Daoy (cell line): Measurements from ENCODE around the gene SLC2A1. TPM values are rescaled to one million over a fixed set of nuclear protein-coding genes. Genes with fewer than 3 reads are reported as not detected.
"Not testable (repeated sequence)": the region's sequence is repeated elsewhere in the genome, so short reads cannot be mapped to it uniquely, and the experiment has no call there.

ENCODE experiments used
- DNase-seq: peaks from one replicate; pipeline ENCODE4 v3.0.0-alpha.2; 2015; ENCODE audit warnings: low read depth
- total RNA-seq: library from RNA; depleted of rRNA; stranded (reverse); fragments of >200 nt; shearing (Covaris generic); gene quantifications from 2 replicates; pipeline ENCODE4 v1.2.3, GENCODE V29; 2014

The SLC2A1 gene
- total RNA-seq, 1 experiment from 2014 or later: 305 TPM

DNA sequence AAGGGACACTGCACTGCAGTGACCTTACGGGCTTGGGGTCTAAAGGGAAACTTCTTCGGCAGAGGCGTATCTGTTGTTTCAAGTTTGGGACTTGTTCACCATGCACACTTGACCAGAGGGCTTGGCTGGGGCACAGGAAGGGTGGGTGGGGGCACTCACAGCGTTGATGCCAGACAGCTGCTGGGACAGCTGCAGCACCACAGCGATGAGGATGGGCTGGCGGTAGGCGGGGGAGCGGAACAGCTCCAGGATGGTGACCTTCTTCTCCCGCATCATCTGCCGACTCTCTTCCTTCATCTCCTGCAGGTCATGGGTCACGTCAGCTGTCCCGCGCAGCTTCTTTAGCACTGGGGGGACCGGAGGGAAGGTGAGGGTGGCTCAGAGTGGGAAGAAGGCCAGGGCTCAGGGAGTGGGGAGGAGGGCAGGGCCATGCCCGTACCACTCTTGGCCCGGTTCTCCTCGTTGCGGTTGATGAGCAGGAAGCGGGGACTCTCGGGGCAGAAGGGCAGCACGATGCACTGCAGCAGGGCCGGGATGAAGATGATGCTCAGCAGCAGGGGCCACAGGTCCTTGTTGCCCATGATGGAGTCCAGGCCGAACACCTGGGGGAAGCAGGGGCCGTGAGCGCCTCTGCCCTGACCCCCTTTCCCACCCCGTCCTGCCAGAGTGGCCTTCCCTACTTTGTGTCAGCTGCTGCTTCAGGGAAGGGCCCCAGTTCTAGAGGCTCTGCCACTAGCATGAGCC lies 29.1 kb downstream of the SLC2A1 start:
- no peak for DNase-seq

DNA sequence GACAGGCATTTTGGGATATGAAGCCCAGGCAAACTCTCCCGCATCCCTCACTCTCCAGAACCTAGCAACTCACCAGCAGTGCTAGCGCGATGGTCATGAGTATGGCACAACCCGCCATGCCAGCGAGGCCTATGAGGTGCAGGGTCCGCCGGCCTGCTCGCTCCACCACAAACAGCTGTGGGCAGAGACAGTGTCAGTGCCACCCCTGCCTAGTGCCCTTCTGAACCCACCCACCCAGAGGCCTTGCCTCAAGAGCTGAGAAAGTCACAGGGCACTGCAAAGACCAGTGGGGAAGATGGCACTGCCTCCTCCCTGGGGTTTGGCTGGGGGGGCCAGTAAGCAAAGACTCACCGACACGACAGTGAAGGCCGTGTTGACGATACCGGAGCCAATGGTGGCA lies 29.8 kb downstream of the SLC2A1 start:
- DNase-seq: no peak

DNA sequence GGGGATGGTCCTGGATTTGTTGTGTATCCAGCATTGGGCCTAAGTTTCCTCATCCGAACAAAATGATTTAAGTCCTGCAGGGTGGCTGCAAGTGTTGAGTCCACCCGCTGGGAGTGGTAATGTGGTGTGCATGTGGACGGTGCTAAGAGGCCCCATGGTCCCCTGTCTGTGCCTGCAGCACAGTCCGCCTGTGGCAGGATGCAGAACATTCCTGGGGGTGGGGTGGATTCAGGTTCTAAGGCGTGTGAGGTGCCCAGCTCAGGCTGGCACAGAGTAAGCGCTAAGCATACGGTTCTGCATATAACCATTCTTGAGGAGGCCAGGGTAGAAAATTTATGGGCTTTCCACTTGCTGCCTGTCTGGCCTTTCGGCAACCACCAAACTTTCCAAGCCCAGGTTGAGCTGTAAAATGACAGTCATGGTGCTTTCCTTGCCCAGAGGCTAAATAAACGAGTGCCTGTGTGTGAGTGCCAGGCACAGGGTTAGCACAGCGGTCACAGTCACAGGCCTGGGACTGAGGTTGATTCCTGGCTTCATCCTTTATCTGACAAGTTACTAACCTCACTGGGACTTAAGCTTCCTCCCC lies 30.7 kb downstream of the SLC2A1 start:
- no peak for DNase-seq

DNA sequence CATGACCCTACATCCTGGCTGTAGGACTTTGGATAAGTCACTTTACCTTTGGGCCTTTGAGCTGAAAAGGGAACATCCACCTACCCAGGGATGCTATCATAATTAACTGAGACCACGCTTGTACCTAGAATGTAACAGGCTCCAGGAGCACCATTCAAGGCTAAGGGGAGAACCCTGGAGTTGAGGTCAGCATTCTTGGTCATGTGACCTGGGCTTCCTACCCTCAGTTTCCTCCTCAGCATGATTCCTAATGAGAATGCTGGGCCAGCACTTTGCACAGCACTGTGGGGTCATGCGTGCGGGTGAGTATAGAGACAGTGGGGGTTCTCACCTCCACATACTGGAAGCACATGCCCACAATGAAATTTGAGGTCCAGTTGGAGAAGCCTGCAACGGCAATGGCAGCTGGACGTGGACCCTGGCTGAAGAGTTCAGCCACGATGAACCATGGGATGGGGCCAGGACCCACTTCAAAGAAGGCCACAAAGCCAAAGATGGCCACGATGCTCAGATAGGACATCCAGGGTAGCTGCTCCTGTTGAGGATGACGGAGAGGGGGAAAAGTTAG lies 31.3 kb downstream of the SLC2A1 start:
- DNase-seq: no peak

DNA sequence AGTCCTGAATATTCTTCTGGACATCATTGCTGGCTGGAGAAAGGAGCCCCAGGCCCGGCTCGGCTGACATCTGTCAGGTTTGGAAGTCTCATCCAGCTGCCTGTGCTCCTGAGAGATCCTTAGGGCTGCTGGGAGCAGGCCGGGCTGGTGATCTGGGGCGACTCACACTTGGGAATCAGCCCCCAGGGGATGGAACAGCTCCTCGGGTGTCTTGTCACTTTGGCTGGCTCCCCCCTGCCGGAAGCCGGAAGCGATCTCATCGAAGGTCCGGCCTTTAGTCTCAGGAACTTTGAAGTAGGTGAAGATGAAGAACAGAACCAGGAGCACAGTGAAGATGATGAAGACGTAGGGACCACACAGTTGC lies 31.8 kb downstream of the SLC2A1 start:
- no peak for DNase-seq

DNA sequence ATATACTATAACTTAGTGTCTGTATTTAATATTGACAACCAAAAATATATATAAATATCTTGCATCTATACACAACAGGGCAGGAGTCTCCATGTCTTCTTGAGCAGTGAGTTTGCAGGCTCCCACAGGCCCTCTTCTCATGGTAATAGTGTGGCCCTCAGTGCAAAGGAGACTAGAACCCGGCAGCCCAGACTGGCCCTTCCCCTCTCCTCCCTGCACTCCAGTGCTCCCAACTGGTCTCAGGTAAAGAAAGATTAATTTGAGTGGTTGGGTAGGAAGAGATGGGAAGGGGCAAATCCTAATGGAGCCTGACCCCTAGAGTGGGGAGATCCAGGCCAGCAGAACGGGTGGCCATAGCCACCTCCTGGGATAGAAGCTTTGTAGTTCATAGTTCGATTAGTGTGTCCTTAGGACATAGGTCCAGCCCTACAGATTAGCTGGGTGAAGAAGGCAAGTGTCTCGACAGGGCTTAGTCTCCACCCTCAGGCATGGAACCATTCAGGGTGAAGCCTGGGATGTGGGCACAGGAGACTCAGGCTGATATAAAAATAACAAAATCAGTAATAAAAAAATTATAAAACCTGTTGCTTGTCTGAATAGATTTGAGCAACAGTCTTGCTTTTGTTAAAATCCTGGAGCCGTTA lies 32.3 kb downstream of the SLC2A1 start:
- DNase-seq: no peak

DNA sequence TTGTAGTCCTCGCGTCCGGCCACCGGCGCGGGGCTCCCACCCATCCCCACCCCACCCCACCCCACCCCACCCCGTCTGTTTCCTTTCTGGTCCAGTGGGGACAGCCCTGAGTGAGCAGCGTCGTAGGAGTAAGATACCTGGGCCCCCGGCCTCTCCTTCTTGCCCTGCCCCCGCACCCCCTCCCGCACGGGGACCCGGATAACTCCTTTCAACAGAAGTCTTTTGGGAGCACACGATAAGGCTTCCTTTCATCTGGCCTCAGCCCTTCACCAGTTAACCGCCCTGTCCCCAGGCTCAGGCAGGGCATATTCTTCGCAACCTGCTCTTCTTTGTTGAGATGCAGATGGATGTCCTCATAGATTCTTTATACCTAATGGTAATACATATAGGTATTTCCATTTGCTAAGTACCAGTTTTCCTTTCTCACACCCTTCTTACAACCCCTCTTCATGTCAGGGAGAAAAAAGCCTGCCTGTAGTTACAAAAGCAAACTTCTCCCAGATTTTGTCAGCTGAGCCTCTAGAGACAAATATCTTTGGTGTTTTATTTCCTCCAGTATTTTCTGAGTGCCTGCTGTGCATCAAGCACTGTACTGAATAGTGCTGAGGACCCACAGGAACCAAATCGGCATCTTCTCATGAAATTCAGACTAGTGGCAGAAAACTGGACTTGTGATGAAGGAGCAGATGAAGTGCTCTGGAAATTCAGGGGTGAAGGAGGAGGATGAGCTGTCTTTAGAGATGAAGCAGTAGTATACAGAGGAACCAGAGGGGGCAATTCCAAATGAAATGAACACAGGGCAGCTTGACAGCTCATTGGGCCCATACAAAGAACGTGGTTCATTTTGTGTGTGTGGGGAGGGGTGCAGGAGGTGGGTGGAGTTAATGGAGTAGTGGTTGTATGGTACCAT lies 33.6 kb downstream of the SLC2A1 start:
- DNase-seq: no peak

DNA sequence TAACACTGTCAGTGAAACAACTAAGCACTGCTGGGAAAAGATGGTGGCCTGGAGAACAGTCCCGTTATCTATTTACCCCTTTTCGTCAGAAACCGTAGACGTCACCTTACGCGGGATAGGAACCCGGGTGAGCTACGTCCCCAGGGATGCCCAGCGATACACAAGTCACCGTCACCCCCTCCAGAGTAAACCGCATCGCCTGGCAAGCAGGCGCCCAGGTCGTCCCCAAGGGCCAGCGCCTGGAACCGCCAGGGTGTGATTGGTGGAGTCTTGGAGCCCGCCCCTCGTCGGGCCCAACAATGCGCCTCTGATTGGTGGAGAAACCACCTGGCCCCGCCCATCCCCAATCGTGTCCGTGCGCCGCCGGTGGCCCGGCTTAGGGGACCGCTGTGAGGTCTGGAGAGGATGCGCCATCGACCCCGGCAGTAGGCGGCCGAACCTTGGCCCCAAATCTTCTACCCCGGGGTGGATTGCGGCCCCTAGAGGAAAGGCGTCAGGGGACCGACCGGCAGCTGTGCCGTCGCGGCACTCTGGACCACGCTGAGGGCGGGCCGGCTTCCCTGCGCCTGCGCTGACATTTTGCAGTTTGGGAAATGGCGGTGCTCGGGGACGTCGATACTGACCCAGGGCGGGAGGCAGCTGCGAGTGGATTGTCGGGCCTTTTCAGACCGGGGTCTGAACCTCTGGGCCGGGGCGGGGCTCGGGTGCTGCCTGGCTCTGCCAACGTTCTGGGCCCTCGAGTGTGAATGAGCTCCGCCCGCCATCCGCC lies 34.4 kb downstream of the SLC2A1 start:
- DNase-seq: peak; percentile 96

DNA sequence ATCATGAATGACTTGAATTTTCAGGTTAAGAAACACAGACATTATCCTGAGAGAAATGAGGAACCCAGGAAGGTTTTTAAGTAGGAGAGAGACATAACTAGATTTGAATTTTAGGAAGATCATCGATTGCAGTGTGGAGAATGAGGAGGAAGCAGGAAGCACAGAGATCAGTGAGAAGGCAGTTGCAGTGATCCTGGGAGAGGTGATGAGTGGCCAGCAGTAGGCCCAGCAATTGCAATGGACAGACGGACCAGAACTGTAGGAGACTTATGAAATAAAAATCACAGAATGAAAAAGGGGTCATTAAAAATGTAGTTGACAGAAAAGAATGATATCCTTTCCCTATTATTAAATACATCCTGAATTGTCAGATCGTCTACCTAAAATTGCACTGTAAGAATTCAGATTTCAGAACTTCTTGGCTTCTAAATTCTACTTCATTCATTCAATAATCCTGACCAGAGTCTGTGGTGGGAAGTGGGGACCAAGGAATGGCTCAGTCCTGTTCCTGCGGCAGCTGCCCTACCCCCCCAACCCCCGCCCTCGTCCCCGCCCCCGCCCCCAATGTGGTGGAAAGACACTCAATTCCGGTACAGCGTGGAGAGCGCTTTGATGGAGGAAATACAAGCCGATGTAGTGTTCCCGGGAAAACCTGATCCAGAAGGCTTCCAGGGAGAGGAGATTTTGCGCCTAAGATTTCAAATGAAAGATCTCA lies 35.1 kb downstream of the SLC2A1 start:
- DNase-seq: no peak

DNA sequence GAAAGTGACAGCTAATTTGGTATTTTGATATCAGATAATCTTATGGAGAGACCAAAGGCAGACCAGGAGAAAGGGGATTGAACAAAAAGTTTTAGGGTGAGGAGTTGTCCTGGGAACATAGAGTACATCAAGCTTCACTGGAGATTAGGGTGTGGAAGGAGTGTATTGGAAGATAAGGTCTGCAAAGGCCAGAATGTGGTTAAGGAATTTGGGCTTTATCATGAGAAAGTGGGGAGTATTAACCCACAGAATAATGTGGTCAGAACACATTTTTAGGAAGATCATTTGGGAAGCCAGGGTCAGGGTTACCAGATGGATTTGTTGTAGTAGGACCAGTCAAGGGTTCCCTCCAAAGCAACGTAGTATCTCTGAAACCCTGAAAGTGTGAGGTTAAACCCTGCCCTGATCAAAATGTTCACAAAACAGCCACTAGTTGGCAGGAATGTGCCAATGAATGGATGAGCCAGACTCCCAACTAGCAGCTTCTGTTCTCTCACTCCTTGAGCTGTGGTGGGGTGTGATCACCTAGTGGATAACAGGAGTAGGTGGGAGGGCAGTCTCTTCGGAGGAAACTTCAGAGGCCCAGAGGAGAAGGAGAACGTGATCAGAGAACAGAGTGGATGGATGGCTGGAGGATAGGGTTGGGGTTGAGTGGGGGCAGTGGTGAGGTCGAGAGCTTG lies 35.8 kb downstream of the SLC2A1 start:
- DNase-seq: peak; percentile 83

DNA sequence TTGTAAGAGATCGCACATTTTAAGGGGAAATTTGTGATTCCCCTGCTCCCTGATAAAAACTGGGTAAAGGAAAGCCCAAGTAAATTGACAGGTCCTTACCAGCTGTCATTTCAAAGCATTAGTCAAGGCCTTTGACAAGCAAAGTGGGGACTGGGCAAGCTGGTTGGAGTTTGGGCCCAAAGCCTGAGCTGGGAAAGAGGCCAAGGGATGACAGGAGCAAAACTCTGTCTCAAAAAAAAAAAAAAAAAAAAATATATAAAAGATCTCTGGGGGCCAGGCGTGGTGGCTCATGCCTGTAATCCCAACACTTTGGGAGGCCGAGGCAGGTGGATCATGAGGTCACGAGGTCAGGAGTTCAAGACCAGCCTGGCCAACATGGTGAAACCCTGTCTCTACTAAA lies 36.9 kb downstream of the SLC2A1 start:
- DNase-seq: no peak

DNA sequence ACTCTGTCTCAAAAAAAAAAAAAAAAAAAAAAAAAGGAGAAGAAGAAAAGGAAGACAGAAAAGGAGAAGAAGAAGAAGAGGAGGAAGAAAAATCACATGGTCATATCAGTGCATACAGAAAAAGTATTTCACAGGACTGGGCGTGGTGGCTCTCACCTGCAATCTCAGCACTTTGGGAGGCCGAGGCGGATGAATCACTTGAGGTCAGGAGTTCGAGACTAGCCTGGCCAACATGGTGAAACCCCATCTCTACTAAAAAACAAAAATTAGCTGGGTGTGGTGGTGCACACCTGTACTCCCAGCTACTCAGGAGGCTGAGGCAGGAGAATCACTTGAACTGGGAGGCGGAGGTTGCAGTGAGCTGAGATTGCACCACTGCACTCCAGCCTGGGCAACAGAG lies 39.0 kb downstream of the SLC2A1 start:
- not testable (repeated sequence) for DNase-seq

DNA sequence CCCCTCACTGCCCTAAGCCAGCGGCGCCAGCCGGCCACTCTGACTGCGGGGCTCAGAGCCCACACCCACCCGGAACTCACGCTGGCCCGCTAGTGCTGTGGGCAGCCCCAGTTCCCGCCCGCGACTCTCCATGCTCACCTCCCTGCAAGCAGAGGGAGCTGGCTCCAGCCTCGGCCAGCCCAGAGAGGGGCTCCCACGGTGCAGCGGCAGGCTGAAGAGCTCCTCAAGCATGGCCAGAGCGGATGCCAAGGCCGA lies 41.5 kb downstream of the SLC2A1 start:
- DNase-seq: no peak

DNA sequence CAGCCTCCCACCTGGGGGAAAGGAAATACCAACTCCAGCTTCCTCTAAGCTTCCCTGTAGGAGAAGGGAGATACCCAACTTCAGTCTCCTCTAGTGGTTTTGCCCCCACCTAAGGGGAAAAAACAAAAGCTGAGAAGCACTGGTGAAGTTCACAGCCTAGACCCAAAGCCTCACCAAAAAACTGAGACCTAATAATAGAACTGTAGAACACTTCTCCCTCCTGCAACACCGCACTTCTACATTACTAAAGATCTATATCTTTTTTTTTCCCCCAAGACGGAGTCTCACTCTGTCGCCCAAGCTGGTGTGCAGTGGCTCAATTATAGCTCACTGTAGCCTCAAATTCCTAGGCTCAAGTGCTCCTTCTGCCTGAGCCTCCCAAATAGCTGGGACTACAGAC lies 43.2 kb downstream of the SLC2A1 start:
- DNase-seq: no peak

DNA sequence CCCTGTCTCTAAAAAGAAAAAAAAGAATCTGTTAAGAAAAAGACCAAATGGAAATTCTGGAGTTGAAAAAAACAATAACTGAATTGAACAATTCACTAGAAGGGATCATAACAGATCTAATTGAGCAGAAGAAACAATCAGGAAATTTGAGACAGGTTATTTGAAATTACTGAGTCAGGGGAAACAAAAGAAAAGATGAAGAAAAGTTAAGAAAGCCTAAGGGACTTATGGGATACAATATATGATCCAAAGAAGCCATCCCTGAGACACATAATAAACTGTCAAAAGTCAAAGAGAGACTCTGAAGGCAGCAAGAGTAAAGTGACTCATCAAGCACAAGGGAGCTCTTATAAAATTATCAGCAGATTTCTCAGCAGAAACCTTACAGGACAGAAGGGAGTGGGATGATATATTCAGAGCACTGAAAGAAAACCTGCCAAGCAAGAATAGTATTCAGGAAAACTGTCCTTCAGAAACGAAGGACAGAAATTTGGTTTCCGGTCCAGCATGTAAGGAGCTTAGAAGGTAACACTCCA lies 44.5 kb downstream of the SLC2A1 start:
- DNase-seq: no peak

DNA sequence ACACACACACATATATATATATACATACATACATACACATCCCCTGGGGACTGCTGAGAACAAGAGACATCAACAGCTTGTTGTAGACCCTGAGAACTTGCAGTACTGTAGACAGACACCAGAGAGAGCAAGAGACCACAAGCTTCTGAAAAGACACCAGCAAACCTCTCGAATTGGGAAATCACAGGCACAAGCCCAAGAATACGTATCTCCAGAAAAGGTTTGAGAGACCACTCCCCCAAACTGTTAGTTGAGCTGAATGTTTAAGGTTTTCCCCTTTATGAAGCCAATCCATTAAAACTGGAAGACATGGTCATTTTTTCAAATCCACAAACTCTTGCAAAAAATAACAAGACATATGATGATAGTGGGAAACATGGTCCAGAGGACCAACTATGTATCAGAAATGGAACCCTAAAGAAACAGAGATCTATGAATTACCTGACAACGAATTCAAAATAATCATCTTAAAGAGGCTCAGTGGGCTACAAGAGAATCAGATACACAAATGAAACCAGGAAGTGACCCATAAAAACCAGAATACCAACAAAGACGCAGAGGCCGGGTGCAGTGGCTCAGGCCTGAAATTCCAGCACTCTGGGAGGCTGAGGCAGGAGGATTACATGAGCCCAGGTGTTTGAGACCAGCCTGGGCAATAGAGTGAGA lies 45.1 kb downstream of the SLC2A1 start:
- peak; percentile 68 for DNase-seq

DNA sequence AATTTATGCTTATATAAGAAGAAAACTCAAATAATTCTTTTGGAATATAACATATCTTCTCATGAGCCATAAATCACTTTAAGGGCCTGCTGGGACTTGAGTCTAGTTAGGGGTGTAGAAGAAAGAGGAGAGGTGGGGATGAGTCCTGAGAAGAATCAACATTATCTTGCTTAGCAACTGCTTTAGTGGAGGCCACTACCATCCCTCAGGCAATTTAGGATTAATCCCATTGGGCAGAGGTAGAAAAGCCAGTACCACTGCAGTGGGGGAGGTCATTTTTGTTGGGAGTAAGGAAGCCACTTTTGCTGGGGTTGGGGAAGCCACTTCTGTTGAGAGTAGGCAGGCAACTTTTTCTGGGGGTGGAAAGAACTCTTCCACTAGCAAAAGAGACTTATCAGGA lies 47.7 kb downstream of the SLC2A1 start:
- DNase-seq: no peak

DNA sequence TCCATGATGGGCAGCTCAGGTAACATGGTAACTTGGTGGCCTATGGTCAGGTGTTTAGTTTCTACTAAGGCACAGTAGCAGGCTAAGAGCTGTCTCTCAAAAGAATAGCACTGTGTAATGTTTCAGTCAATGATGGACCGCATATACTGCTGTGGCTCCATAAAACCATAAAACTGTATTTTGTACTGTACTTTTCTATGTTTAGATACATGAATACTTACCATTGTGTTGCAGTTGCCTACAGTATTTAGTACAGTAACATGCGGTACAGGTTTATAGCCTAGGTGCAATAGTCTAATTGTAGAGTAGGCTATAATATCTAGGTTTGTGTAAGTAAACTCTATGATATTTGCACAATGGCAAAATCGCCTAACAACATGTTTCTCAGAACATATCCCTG lies 50.6 kb downstream of the SLC2A1 start:
- no peak for DNase-seq

DNA sequence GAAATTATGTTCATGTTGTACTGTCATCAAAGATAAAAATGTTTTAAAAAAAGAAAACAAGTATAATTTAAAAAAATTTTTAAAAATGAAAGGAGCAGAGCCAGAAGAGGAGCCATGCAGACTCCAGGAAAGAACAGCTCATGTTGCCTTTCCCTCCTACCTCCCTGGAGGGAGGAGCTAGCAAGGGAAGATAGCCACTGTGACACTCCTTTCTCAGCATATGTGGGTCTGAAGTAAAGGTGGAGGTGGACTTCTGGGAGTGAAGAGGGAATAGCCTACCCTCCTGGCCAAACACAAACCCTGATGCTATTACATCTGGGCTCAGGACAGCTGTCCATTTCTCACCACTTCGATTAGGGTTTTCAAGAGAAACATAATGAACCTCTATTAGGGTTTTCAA lies 54.2 kb downstream of the SLC2A1 start:
- no peak for DNase-seq
